HepG2 (cell line): ENCODE results near the gene SBK1. TPM values are rescaled to one million over a fixed set of nuclear protein-coding genes. Genes with fewer than 3 reads are reported as not detected.

Experiments used
- ARHGAP35 ChIP-seq: sonication (generic); formaldehyde crosslinking; IDR thresholded peaks from 2 replicates; pipeline ENCODE4 v1.9.0; 2022; ENCODE audit warnings: mild to moderate bottlenecking, inconsistent platforms, moderate library complexity, missing genetic modification reagents, borderline replicate concordance
- BORCS8-MEF2B ChIP-seq: sonication (generic); formaldehyde crosslinking; IDR thresholded peaks from 2 replicates; pipeline ENCODE4 v1.8.0; 2022; ENCODE audit warnings: mild to moderate bottlenecking, missing genetic modification reagents
- CHCHD3 ChIP-seq: sonication (generic); formaldehyde crosslinking; IDR thresholded peaks from 2 replicates; pipeline ENCODE4 v1.8.0; 2022; ENCODE audit warnings: mild to moderate bottlenecking, missing genetic modification reagents, moderate library complexity
- FOXK2 ChIP-seq: fragments of 450-650 bp; IDR thresholded peaks from 2 replicates; pipeline ENCODE4 v1.6.1; 2016
- HOXA3 ChIP-seq: sonication (generic); formaldehyde crosslinking; IDR thresholded peaks from 2 replicates; pipeline ENCODE4 v1.5.0; 2020; ENCODE audit warnings: missing genetic modification reagents
- POGZ ChIP-seq: sonication (generic); formaldehyde crosslinking; IDR thresholded peaks from 2 replicates; pipeline ENCODE4 v1.4.0; 2020; ENCODE audit warnings: mild to moderate bottlenecking, missing genetic modification reagents
- PTBP1 ChIP-seq: fragments of 200-400 bp; formaldehyde crosslinking; IDR thresholded peaks from 2 replicates; pipeline ENCODE4 v1.6.1; 2018; ENCODE audit warnings: low read length, low read depth; ENCODE audit not compliant: poor library complexity, severe bottlenecking
- REPIN1 ChIP-seq: sonication (generic); formaldehyde crosslinking; IDR thresholded peaks from 2 replicates; pipeline ENCODE4 v1.8.0; 2022; ENCODE audit warnings: missing genetic modification reagents, low read depth, mild to moderate bottlenecking, borderline replicate concordance
- SMAD1 ChIP-seq: sonication (generic); formaldehyde crosslinking; IDR thresholded peaks from 2 replicates; pipeline ENCODE4 v1.4.0; 2020; ENCODE audit warnings: missing genetic modification reagents, low read depth, mild to moderate bottlenecking, borderline replicate concordance
- SP4 ChIP-seq: sonication (generic); formaldehyde crosslinking; IDR thresholded peaks from 2 replicates; pipeline ENCODE4 v1.8.1; 2023; ENCODE audit warnings: mild to moderate bottlenecking, missing genetic modification reagents
- ZC3H13 ChIP-seq: sonication (generic); formaldehyde crosslinking; IDR thresholded peaks from 2 replicates; pipeline ENCODE4 v1.8.1; 2023; ENCODE audit warnings: mild to moderate bottlenecking, missing genetic modification reagents, moderate library complexity
- ZNF570 ChIP-seq: sonication (generic); formaldehyde crosslinking; IDR thresholded peaks from 2 replicates; pipeline ENCODE4 v1.4.0; 2020; ENCODE audit warnings: mild to moderate bottlenecking, missing genetic modification reagents, borderline replicate concordance
- ZNF598 ChIP-seq: sonication (generic); formaldehyde crosslinking; IDR thresholded peaks from 2 replicates; pipeline ENCODE4 v1.5.1; 2020; ENCODE audit warnings: mild to moderate bottlenecking, missing genetic modification reagents, borderline replicate concordance
- polyA plus RNA-seq, 8 experiments: library from polyadenylated mRNA; depleted of rRNA in 3 of 8; stranded (reverse) in 7 of 8; unstranded in 1 of 8; fragments of >200 nt; fragmentation: Illumina TruSeq in 4 of 8; extraction: Trizol in 4 of 8; gene quantifications; 2 replicates each; pipeline versions ENCODE4 v1.2.1 to v1.2.3, GENCODE V29; 2011 to 2016; ENCODE audit warnings: low read depth in 4 of 8, missing spikeins in 1 of 8, mixed read lengths in 1 of 8; ENCODE audit not compliant: insufficient read depth in 1 of 8
- total RNA-seq, 5 experiments: library from RNA; depleted of rRNA; stranded (reverse); fragments of >200 nt; fragmentation: Illumina TruSeq; extraction: Trizol; gene quantifications; 2 replicates each; pipeline ENCODE4 v1.2.3, GENCODE V29; 2016; ENCODE audit warnings: low read depth in 1 of 5
- TF ChIP-seq, protein P1 (sequence below): sonication (generic); formaldehyde crosslinking; IDR thresholded peaks from 2 replicates; pipeline ENCODE4 v1.5.1; 2020; ENCODE audit warnings: mild to moderate bottlenecking, missing genetic modification reagents, moderate library complexity
- TF ChIP-seq, protein P2 (sequence below): sonication (generic); formaldehyde crosslinking; conservative IDR thresholded peaks from 2 replicates; pipeline ENCODE4 v1.8.0; 2022; ENCODE audit warnings: mild to moderate bottlenecking, moderate library complexity, missing genetic modification reagents
- TF ChIP-seq, protein P3 (sequence below): sonication (generic); formaldehyde crosslinking; IDR thresholded peaks from 2 replicates; pipeline ENCODE4 v1.4.0; 2020; ENCODE audit warnings: missing genetic modification reagents, borderline replicate concordance
- TF ChIP-seq, protein P4 (sequence below): sonication (generic); formaldehyde crosslinking; IDR thresholded peaks from 2 replicates; pipeline ENCODE4 v1.4.0; 2020; ENCODE audit warnings: missing genetic modification reagents
- TF ChIP-seq, protein P5 (sequence below): sonication (generic); formaldehyde crosslinking; IDR thresholded peaks from 2 replicates; pipeline ENCODE4 v1.8.0; 2022; ENCODE audit warnings: missing genetic modification reagents, mild to moderate bottlenecking, inconsistent platforms, borderline replicate concordance

SBK1 gene
- total and polyA plus RNA-seq, 2 of the 13 experiments (the other 11 are each of a cell fraction or from before 2014, with no cell fraction given): 0.15 to 0.17 TPM

DNA sequence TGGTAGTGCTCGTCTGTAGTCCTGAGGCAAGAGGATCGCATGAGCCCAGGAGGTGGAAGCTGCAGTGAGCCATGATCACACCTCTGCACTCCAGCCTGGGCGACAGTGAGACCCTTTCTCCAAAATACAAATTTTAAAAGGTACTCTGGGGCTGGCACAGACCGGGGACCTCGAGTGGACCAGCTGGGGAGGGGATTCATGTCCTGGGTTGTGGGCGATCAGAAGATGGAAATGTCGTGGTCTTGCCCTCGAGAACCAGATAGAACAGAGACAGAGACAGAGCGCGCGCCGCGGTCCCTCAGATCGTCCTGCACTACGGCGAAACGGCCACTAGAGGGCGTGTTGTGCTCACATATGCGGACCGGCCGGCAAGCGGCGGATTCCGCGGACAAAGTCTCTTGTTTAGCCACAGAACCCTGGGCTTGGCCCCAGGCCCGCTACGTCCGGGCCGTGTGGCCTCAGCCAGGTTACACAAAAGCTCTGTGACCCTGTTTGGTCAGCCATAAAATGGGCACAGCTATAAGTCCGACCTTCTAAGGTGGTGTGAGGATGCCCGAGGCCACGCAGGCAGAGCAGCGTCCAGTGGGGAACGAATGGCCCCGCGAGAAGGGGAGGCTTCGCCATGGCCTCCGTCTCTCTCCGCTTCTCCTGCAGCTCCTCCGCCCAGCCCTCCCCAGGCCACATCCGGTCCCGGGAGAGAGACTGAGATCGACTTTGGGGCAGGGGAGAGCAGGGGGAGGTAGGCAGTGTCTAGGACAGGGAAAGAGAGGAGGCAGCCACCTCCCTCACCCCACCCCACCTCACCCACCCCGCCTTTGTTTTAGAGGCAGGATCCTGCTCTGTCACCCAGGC lies 14.6 kb upstream of the SBK1 start (continued):
- TF ChIP-seq ZC3H13 (CRISPR knock-in tag): no peak
- TF ChIP-seq, protein P1, sequence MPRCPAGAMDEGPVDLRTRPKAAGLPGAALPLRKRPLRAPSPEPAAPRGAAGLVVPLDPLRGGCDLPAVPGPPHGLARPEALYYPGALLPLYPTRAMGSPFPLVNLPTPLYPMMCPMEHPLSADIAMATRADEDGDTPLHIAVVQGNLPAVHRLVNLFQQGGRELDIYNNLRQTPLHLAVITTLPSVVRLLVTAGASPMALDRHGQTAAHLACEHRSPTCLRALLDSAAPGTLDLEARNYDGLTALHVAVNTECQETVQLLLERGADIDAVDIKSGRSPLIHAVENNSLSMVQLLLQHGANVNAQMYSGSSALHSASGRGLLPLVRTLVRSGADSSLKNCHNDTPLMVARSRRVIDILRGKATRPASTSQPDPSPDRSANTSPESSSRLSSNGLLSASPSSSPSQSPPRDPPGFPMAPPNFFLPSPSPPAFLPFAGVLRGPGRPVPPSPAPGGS: peak; percentile 43; the same call in 1 of the 2 replicates
- TF ChIP-seq ZNF598: peak; percentile 70; the same call in 1 of the 2 replicates
- peak; percentile 89 for TF ChIP-seq CHCHD3
- 0 out of 2 replicates have a peak, but pooled peaks have one; percentile 62 for TF ChIP-seq SMAD1
- TF ChIP-seq, protein P2, sequence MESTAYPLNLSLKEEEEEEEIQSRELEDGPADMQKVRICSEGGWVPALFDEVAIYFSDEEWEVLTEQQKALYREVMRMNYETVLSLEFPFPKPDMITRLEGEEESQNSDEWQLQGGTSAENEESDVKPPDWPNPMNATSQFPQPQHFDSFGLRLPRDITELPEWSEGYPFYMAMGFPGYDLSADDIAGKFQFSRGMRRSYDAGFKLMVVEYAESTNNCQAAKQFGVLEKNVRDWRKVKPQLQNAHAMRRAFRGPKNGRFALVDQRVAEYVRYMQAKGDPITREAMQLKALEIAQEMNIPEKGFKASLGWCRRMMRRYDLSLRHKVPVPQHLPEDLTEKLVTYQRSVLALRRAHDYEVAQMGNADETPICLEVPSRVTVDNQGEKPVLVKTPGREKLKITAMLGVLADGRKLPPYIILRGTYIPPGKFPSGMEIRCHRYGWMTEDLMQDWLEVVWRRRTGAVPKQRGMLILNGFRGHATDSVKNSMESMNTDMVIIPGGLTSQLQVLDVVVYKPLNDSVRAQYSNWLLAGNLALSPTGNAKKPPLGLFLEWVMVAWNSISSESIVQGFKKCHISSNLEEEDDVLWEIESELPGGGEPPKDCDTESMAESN: peak; percentile 46; the same call in 1 of the 2 replicates
- TF ChIP-seq ZNF570: no peak
- TF ChIP-seq PTBP1: peak; percentile 53
- TF ChIP-seq REPIN1: 0 out of 2 replicates have a peak, but pooled peaks have one; percentile 40
- TF ChIP-seq ARHGAP35 (CRISPR knock-in tag): peak; percentile 76
- TF ChIP-seq BORCS8-MEF2B (CRISPR knock-in tag): peak; percentile 48; the same call in 1 of the 2 replicates
- TF ChIP-seq HOXA3: peak; percentile 58; the same call in 1 of the 2 replicates
- TF ChIP-seq, protein P3, sequence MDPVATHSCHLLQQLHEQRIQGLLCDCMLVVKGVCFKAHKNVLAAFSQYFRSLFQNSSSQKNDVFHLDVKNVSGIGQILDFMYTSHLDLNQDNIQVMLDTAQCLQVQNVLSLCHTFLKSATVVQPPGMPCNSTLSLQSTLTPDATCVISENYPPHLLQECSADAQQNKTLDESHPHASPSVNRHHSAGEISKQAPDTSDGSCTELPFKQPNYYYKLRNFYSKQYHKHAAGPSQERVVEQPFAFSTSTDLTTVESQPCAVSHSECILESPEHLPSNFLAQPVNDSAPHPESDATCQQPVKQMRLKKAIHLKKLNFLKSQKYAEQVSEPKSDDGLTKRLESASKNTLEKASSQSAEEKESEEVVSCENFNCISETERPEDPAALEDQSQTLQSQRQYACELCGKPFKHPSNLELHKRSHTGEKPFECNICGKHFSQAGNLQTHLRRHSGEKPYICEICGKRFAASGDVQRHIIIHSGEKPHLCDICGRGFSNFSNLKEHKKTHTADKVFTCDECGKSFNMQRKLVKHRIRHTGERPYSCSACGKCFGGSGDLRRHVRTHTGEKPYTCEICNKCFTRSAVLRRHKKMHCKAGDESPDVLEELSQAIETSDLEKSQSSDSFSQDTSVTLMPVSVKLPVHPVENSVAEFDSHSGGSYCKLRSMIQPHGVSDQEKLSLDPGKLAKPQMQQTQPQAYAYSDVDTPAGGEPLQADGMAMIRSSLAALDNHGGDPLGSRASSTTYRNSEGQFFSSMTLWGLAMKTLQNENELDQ: 0 out of 2 replicates have a peak, but pooled peaks have one; percentile 12
- TF ChIP-seq POGZ: no peak
- TF ChIP-seq, protein P4, sequence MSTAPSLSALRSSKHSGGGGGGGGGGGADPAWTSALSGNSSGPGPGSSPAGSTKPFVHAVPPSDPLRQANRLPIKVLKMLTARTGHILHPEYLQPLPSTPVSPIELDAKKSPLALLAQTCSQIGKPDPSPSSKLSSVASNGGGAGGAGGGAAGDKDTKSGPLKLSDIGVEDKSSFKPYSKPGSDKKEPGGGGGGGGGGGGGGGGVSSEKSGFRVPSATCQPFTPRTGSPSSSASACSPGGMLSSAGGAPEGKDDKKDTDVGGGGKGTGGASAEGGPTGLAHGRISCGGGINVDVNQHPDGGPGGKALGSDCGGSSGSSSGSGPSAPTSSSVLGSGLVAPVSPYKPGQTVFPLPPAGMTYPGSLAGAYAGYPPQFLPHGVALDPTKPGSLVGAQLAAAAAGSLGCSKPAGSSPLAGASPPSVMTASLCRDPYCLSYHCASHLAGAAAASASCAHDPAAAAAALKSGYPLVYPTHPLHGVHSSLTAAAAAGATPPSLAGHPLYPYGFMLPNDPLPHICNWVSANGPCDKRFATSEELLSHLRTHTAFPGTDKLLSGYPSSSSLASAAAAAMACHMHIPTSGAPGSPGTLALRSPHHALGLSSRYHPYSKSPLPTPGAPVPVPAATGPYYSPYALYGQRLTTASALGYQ: no peak
- peak; percentile 38; the same call in 1 of the 2 replicates for TF ChIP-seq SP4
- no peak for TF ChIP-seq FOXK2
- TF ChIP-seq, protein P5, sequence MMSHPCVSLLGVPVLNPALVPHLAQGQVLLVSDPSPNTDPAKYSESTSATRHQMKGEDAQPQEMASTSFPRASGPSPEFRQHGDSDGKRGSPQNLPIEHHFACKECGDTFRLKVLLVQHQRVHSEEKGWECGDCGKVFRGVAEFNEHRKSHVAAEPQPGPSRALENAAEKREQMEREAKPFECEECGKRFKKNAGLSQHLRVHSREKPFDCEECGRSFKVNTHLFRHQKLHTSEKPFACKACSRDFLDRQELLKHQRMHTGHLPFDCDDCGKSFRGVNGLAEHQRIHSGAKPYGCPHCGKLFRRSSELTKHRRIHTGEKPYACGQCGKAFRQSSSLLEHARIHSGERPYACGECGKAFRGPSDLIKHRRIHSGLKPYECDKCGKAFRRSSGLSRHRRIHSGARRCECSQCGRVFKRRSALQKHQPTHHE (CRISPR knock-in tag): no peak
